ENCODE measurements around the gene SLC16A6.

The SLC16A6 gene

GRCh38 chr17:68324654-68325336 is 33.9 kb upstream of the SLC16A6 start:
- no peak for FAIRE-seq
- no peak for DNase-seq (ENCODE audit: insufficient read length, low spot score)
- TF ChIP-seq POU2F2 (IDR thresholded peaks at IDR 0.05; ENCODE audit: low read depth, low read length), result no peak
- no peak for TF ChIP-seq PAX5 (IDR thresholded peaks at IDR 0.05; ENCODE audit: insufficient read depth, low read length, severe bottlenecking)
- TF ChIP-seq TAF1 (IDR thresholded peaks at IDR 0.05; ENCODE audit: low read depth, low read length), result no peak
- no peak for TF ChIP-seq POLR2AphosphoS5 (IDR thresholded peaks at IDR 0.05; ENCODE audit: low read depth, low read length)

DNA sequence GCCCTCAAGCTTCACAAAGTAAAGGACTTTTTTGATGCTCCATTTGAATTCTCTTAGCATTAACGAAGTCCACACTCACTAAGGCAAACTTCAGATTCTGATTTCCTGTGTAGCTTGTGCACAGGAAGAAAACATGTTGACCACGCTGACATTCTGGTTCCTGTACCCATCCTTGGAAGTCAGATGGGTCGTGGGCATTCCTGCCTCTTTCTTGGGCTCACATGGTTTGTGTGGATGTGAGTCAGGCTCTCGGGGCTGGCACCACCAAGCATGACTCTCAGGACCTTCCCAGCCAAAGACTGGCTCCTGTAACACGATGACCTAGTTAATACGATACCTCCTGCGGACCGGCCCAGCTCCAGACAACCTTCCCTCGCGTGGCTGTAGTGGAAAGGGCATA is 33.2 kb upstream of the SLC16A6 start:
- TF ChIP-seq POLR2AphosphoS5 (IDR thresholded peaks at IDR 0.05; ENCODE audit: low read depth, low read length) (no peak), SPI1 (IDR thresholded peaks at IDR 0.05; ENCODE audit: low read depth, low read length) (no peak), TAF1 (IDR thresholded peaks at IDR 0.05; ENCODE audit: low read depth, low read length) (no peak), POLR2A (IDR thresholded peaks at IDR 0.05; ENCODE audit: low read depth, low read length) (no peak), POU2F2 (IDR thresholded peaks at IDR 0.05; ENCODE audit: low read depth, low read length) (no peak), PAX5 (IDR thresholded peaks at IDR 0.05; ENCODE audit: insufficient read depth, low read length, severe bottlenecking) (no peak)
- DNase-seq (ENCODE audit: insufficient read length, low spot score) (no peak), FAIRE-seq (no peak)

DNA sequence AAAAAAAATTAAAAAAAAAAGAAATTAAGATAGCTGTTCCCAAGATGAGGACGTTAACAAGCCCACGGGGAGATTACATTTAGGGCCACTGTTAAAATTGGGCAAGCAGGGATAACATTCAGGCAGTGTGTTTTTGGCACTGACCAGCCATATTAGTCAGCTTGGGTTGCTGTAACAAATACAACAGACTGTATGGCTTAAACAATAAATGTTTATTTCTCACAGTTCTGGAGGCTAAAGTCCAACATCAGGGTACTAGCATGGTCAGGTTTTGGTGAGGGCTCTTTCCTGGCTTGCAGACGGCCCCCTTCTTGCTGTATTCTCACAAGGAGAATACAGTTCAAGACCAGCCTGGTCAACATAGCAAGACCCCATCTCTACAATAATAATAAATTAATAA is 31.7 kb upstream of the SLC16A6 start:
- TF ChIP-seq POLR2A (IDR thresholded peaks at IDR 0.05; ENCODE audit: low read depth, low read length) (no peak), PAX5 (IDR thresholded peaks at IDR 0.05; ENCODE audit: insufficient read depth, low read length, severe bottlenecking) (no peak), TAF1 (IDR thresholded peaks at IDR 0.05; ENCODE audit: low read depth, low read length) (no peak)
- FAIRE-seq, result no peak
- no peak for DNase-seq (ENCODE audit: insufficient read length, low spot score)

GRCh38 chr17:68321556-68321954 is 30.6 kb upstream of the SLC16A6 start:
- no peak for DNase-seq (ENCODE audit: insufficient read length, low spot score)
- TF ChIP-seq SPI1 (IDR thresholded peaks at IDR 0.05; ENCODE audit: low read depth, low read length) (no peak), POLR2AphosphoS5 (IDR thresholded peaks at IDR 0.05; ENCODE audit: low read depth, low read length) (no peak), TAF1 (IDR thresholded peaks at IDR 0.05; ENCODE audit: low read depth, low read length) (no peak), PAX5 (IDR thresholded peaks at IDR 0.05; ENCODE audit: insufficient read depth, low read length, severe bottlenecking) (no peak), POLR2A (IDR thresholded peaks at IDR 0.05; ENCODE audit: low read depth, low read length) (no peak), POU2F2 (IDR thresholded peaks at IDR 0.05; ENCODE audit: low read depth, low read length) (no peak)
- FAIRE-seq, result no peak

DNA sequence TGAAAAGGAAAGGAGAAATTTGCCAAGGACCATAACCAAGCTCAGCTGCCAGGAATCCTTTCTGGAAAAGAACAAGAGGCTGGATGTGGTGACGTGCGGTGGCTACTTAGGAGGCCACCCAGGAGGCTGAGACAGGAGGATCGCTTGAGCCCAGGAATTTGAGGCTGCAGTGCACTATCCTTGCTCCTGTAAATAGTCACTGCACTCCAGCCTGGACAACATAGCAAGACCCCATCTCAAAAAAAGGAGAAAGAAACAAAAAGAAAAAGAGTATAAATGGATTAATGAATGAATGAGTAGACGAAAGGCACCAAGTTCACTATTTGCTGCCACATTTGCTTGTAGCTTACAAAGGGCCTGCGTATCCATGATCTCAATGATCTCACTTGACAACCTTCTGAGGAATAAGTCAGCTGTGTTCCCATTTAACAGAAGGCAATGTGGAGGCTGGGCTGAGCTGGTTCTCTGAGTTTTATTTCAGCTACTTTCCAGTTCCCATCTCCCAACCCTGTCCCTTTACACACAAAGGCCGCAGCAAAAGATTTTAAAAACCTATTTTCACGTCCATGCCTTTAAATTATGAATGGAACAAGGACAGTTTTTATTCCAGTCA is 30.1 kb upstream of the SLC16A6 start:
- FAIRE-seq (no peak), DNase-seq (ENCODE audit: insufficient read length, low spot score) (no peak)
- TF ChIP-seq SPI1 (IDR thresholded peaks at IDR 0.05; ENCODE audit: low read depth, low read length) (no peak), PAX5 (IDR thresholded peaks at IDR 0.05; ENCODE audit: insufficient read depth, low read length, severe bottlenecking) (no peak), TAF1 (IDR thresholded peaks at IDR 0.05; ENCODE audit: low read depth, low read length) (no peak), POU2F2 (IDR thresholded peaks at IDR 0.05; ENCODE audit: low read depth, low read length) (no peak), POLR2A (IDR thresholded peaks at IDR 0.05; ENCODE audit: low read depth, low read length) (no peak), POLR2AphosphoS5 (IDR thresholded peaks at IDR 0.05; ENCODE audit: low read depth, low read length) (no peak)

DNA sequence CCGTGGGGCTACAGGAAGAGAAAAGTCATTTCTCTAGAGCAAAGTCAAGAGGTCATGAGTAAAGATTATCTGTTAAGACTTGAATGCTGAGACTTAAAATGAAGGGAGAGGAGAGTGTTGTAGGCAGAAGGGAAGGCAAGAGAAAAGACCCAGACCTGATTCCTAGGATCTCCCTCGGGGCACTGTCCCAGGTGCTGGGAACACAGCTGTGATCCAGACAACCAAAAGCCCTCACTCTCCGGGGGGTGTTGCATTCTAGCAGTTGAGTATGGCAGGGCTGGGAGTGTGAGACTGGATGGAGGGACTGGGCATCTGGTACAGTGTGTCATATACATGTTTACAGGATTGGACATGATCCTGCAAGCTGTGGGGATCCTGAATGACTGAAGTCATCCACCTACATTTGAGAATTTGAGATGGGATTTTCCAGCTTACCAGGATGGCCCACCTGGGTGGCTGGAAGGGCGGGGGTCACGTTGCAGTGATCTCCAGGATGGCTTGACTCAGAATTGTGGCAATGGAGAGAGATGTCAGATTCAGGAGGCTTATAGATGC is 29.5 kb upstream of the SLC16A6 start:
- no peak for FAIRE-seq
- DNase-seq (ENCODE audit: insufficient read length, low spot score), result no peak
- TF ChIP-seq POLR2A (IDR thresholded peaks at IDR 0.05; ENCODE audit: low read depth, low read length), result no peak
- no peak for TF ChIP-seq PAX5 (IDR thresholded peaks at IDR 0.05; ENCODE audit: insufficient read depth, low read length, severe bottlenecking)
- no peak for TF ChIP-seq SPI1 (IDR thresholded peaks at IDR 0.05; ENCODE audit: low read depth, low read length)
- no peak for TF ChIP-seq TAF1 (IDR thresholded peaks at IDR 0.05; ENCODE audit: low read depth, low read length)

DNA sequence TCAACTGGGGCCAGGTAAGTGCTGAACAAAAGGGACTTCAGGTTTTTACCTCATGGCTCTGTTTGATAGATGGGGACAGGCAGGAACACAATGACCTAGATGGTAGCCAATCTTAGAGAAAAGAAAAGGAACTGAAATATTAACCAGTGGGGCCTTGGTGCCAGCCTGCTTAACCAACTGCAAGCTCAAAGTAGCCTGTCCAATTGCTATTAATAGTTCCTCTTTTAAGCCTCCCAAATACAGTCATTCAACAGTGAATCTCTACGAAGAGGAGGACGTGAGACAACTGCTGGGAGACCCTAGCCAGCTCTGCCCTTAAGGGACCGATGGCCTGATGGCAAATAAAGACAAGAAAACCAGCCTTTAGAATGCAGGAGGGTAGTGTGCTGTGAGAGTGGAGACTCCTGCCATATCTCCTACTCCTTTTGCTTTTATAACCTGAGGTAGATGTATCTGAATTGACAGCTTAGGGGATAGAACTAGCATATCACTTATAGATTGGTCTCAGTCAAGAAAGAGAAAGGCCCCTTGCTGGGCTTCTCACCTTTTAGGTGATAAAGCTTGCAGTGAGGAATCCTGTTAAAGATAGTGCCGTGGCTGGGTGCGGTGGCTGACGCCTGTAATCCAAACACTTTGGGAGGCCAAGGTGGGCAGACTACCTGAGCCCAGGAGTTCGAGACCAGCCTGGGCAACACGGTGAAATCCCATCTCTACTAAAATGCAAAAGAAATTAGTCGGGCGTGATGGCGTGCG is 28.7 kb upstream of the SLC16A6 start:
- no peak for FAIRE-seq
- no peak for DNase-seq (ENCODE audit: insufficient read length, low spot score)
- TF ChIP-seq POU2F2 (IDR thresholded peaks at IDR 0.05; ENCODE audit: low read depth, low read length) (no peak), PAX5 (IDR thresholded peaks at IDR 0.05; ENCODE audit: insufficient read depth, low read length, severe bottlenecking) (no peak), SPI1 (IDR thresholded peaks at IDR 0.05; ENCODE audit: low read depth, low read length) (no peak), TAF1 (IDR thresholded peaks at IDR 0.05; ENCODE audit: low read depth, low read length) (no peak), POLR2AphosphoS5 (IDR thresholded peaks at IDR 0.05; ENCODE audit: low read depth, low read length) (no peak), POLR2A (IDR thresholded peaks at IDR 0.05; ENCODE audit: low read depth, low read length) (no peak)

- no peak for DNase-seq (ENCODE audit: insufficient read length, low spot score)
- no peak for FAIRE-seq
- TF ChIP-seq SPI1 (IDR thresholded peaks at IDR 0.05; ENCODE audit: low read depth, low read length) (no peak), POLR2AphosphoS5 (IDR thresholded peaks at IDR 0.05; ENCODE audit: low read depth, low read length) (no peak), POLR2A (IDR thresholded peaks at IDR 0.05; ENCODE audit: low read depth, low read length) (no peak), PAX5 (IDR thresholded peaks at IDR 0.05; ENCODE audit: insufficient read depth, low read length, severe bottlenecking) (no peak), TAF1 (IDR thresholded peaks at IDR 0.05; ENCODE audit: low read depth, low read length) (no peak), POU2F2 (IDR thresholded peaks at IDR 0.05; ENCODE audit: low read depth, low read length) (no peak)
These were observed 27.4 kb upstream of the SLC16A6 start for GRCh38 chr17:68318103-68318991.
